Right renal cortex interstitium (tissue), 3 donors: ENCODE results near the gene TNFAIP8. TPM values are rescaled to one million over a fixed set of nuclear protein-coding genes. Genes with fewer than 3 reads are reported as not detected.

ENCODE experiments used
- DNase-seq, 3 donors: peaks; one replicate each; pipeline ENCODE4 v3.0.0-alpha.2; 2013; ENCODE audit warnings: low read depth in 3 of 3, low spot score in 2 of 3
- polyA plus RNA-seq, 3 donors: library from polyadenylated mRNA; unstranded; fragments of 120-200 nt; gene quantifications; one replicate each; pipeline ENCODE4 v1.2.1, GENCODE V29; 2013; ENCODE audit not compliant: insufficient read length in 3 of 3

Gene TNFAIP8
- polyA plus RNA-seq, 3 donors: 24.0 to 29.9 (median 28.3) TPM

GRCh38 chr5:119389288-119390030 is 33.6 kb downstream of the TNFAIP8 start:
- DNase-seq: no peak

- DNase-seq: no peak
These were observed 34.6 kb downstream of the TNFAIP8 start for GRCh38 chr5:119390404-119390803.

GRCh38 chr5:119393201-119393691 is 37.4 kb downstream of the TNFAIP8 start:
- DNase-seq: no peak

- DNase-seq: no peak
These were observed 37.9 kb downstream of the TNFAIP8 start for GRCh38 chr5:119393746-119394145.

GRCh38 chr5:119395080-119395836 is 39.4 kb downstream of the TNFAIP8 start:
- DNase-seq: no peak

- DNase-seq: no peak
These were observed 40.3 kb downstream of the TNFAIP8 start for GRCh38 chr5:119396030-119396664.

- no peak for DNase-seq
These were observed 41.9 kb downstream of the TNFAIP8 start for GRCh38 chr5:119397518-119398380.

GRCh38 chr5:119398727-119399466 is 43.1 kb downstream of the TNFAIP8 start:
- DNase-seq: no peak

- DNase-seq: no peak
These were observed 44.4 kb downstream of the TNFAIP8 start for GRCh38 chr5:119400245-119400644.

GRCh38 chr5:119402081-119402480 is 46.3 kb downstream of the TNFAIP8 start:
- no peak for DNase-seq

GRCh38 chr5:119402555-119402954 is 46.7 kb downstream of the TNFAIP8 start:
- no peak for DNase-seq

- no peak for DNase-seq
These were observed 48.2 kb downstream of the TNFAIP8 start for GRCh38 chr5:119404033-119404432.

- no peak for DNase-seq
These were observed 49.6 kb downstream of the TNFAIP8 start for GRCh38 chr5:119405419-119405818.

- DNase-seq: no peak
These were observed 50.8 kb downstream of the TNFAIP8 start for GRCh38 chr5:119406551-119407110.

- DNase-seq: no peak
These were observed 53.5 kb downstream of the TNFAIP8 start for GRCh38 chr5:119409235-119409815.

- DNase-seq: no peak
These were observed 54.8 kb downstream of the TNFAIP8 start for GRCh38 chr5:119410448-119411159.

GRCh38 chr5:119411361-119412278 is 55.8 kb downstream of the TNFAIP8 start:
- peak; percentile 61 to 78 (median 75) for DNase-seq
